Measurements from ENCODE around the gene KCNIP3. TPM values are rescaled to one million over a fixed set of nuclear protein-coding genes. Genes with fewer than 3 reads are reported as not detected.

Gene KCNIP3
- total and polyA plus RNA-seq, 9 of the 15 experiments (the other 6 are each of a cell fraction or from before 2014, with no cell fraction given), result 0.04 TPM; not detected in 8

GRCh38 chr2:95336406-95336805 is 39.3 kb downstream of the KCNIP3 start:
- WGBS (ENCODE audit: insufficient coverage, low coverage, missing lambda C conversion rate), result 3% methylated on average over 2 of the region's 2 CpGs
- no peaks in the 10 kb centered on the region for H3K79me2 ChIP-seq (ENCODE audit: control insufficient read depth, insufficient read depth, low read length)
- TF ChIP-seq CTBP1 (IDR thresholded peaks at IDR 0.05; ENCODE audit: borderline replicate concordance), result no peak
- TF ChIP-seq CBFA2T3 (IDR thresholded peaks at IDR 0.05), result no peak
- no peak for TF ChIP-seq ZFP36 (IDR thresholded peaks at IDR 0.05; ENCODE audit: low read depth, low read length, partially characterized antibody)
- TF ChIP-seq ZBTB43 (CRISPR knock-in tag; IDR thresholded peaks at IDR 0.05), result no peak
- no peak for TF ChIP-seq ATF7 (IDR thresholded peaks at IDR 0.05)
- no peak for TF ChIP-seq TAF15 (IDR thresholded peaks at IDR 0.05; ENCODE audit: low read depth, low read length)
- no peak for TF ChIP-seq CLOCK (CRISPR knock-in tag; IDR thresholded peaks at IDR 0.05; ENCODE audit: borderline replicate concordance)
- ATAC-seq, result no peak
- FAIRE-seq, result no peak
- intact Hi-C loops (cut with micrococcal nuclease) (no loop called here), in situ Hi-C loops (cut with MboI) (no loop called here)
- H3K9ac ChIP-seq (ENCODE audit: insufficient read depth in 1 of 2, low read depth in 2 of 2, low read length in 2 of 2), result no peak overlapping the region
- no peaks in the 10 kb centered on the region for H3K9me1 ChIP-seq (ENCODE audit: control insufficient read depth, insufficient read depth, low read length)
- peaks cover 4% of the 10 kb centered on the region; the same call in 1 of the 2 replicates for H4K20me1 ChIP-seq (replicated peaks; ENCODE audit: control insufficient read depth, insufficient read depth, low read length)
- H3K4me2 ChIP-seq (ENCODE audit: insufficient read depth, low read length), result no peak overlapping the region
- H3K4me1 ChIP-seq (replicated peaks in 1 of 2; ENCODE audit: control insufficient read depth in 2 of 2, insufficient read depth in 2 of 2, low read length in 2 of 2), result no peaks in the 10 kb centered on the region
- no TSS peak for BruUV-seq (replicated peaks)
- peaks cover 8 to 57% of the 10 kb centered on the region in 2 experiments; a peak in 4 of 5 replicates for H3K27me3 ChIP-seq (ENCODE audit: control insufficient read depth in 2 of 2, insufficient read depth in 2 of 2, low read length in 2 of 2)
- DNase-seq (ENCODE audit: extremely low read depth in 1 of 4, low spot score in 3 of 4), result no peak
- H2AFZ ChIP-seq (ENCODE audit: low read depth, low read length), result no peak overlapping the region
- ChIA-PET POLR2A (interaction anchor here (0.7 kb wide), 1 partner anchor 153 kb away, joined by 4 read pairs; no protein-coding TSS in a partner anchor), CTCF (ENCODE audit: low intra/inter-chr PET ratio) (no interaction called here)
- no peak overlapping the region for H3K27ac ChIP-seq (ENCODE audit: extremely low read depth, low read depth, low read length)
- H3K36me3 ChIP-seq (ENCODE audit: control insufficient read depth, insufficient read depth, low read length), result no peaks in the 10 kb centered on the region
- H3K9me3 ChIP-seq (replicated peaks; ENCODE audit: control insufficient read depth, insufficient read depth, low read depth, low read length), result no peaks in the 10 kb centered on the region
- H3K4me3 ChIP-seq, result no peak overlapping the region

Measured in K562 (cell line).